Trophoblast cell (in vitro differentiated cells and primary cell): ENCODE measurements around the gene CAMK1D.
"Not testable (repeated sequence)": the region's sequence is repeated elsewhere in the genome, so short reads cannot be mapped to it uniquely, and the experiment has no call there.

Experiments used
- DNase-seq, 2 donors: peaks; one replicate each; pipeline ENCODE4 v3.0.0-alpha.2; 2016
- H2AFZ ChIP-seq: 2 replicates; pipeline ENCODE4 v1.6.1; 2013; ENCODE audit warnings: low read length, moderate library complexity, mild to moderate bottlenecking; ENCODE audit not compliant: insufficient read depth, poor library complexity
- H2AK5ac ChIP-seq: 2 replicates; pipeline ENCODE4 v1.6.1; 2013; ENCODE audit warnings: mild to moderate bottlenecking, low read length
- H2BK120ac ChIP-seq: 2 replicates; pipeline ENCODE4 v1.6.1; 2013; ENCODE audit warnings: low read length, mild to moderate bottlenecking, moderate library complexity; ENCODE audit not compliant: insufficient read depth, poor library complexity
- H2BK12ac ChIP-seq: 2 replicates; pipeline ENCODE4 v1.6.1; 2013; ENCODE audit warnings: mild to moderate bottlenecking, low read length, moderate library complexity
- H2BK5ac ChIP-seq: 2 replicates; pipeline ENCODE4 v1.6.1; 2013; ENCODE audit warnings: low read length, low read depth, moderate library complexity, mild to moderate bottlenecking; ENCODE audit not compliant: poor library complexity
- H3K14ac ChIP-seq: 2 replicates; pipeline ENCODE4 v1.6.1; 2013; ENCODE audit warnings: mild to moderate bottlenecking, low read length
- H3K18ac ChIP-seq: 2 replicates; pipeline ENCODE4 v1.6.1; 2013; ENCODE audit warnings: mild to moderate bottlenecking, low read length
- H3K23ac ChIP-seq: 2 replicates; pipeline ENCODE4 v1.6.1; 2013; ENCODE audit warnings: low read length
- H3K27ac ChIP-seq: 2 replicates; pipeline ENCODE4 v1.5.1; 2013; ENCODE audit warnings: low read depth, mild to moderate bottlenecking, inconsistent platforms, low read length, moderate library complexity
- H3K27me3 ChIP-seq: 2 replicates; pipeline ENCODE4 v1.6.1; 2013; ENCODE audit warnings: inconsistent platforms, mild to moderate bottlenecking, low read length, moderate library complexity; ENCODE audit not compliant: insufficient read depth
- H3K36me3 ChIP-seq, 2 experiments: 1 replicate in 1 of 2; 2 replicates in 1 of 2; pipeline ENCODE4 v1.6.1; 2013; ENCODE audit warnings: low read length in 2 of 2, mild to moderate bottlenecking in 2 of 2, moderate library complexity in 1 of 2; ENCODE audit not compliant: insufficient read depth in 2 of 2, control insufficient read depth in 1 of 2
- H3K4ac ChIP-seq: 2 replicates; pipeline ENCODE4 v1.6.1; 2013; ENCODE audit warnings: low read depth, mild to moderate bottlenecking, low read length, moderate library complexity
- H3K4me1 ChIP-seq, 2 experiments: 1 replicate in 1 of 2; 2 replicates in 1 of 2; pipeline ENCODE4 v1.6.1; 2013; ENCODE audit warnings: low read length in 2 of 2, mild to moderate bottlenecking in 2 of 2, moderate library complexity in 1 of 2; ENCODE audit not compliant: insufficient read depth in 2 of 2, control insufficient read depth in 1 of 2
- H3K4me2 ChIP-seq: 2 replicates; pipeline ENCODE4 v1.6.1; 2013; ENCODE audit warnings: inconsistent platforms, mild to moderate bottlenecking, low read length, moderate library complexity
- H3K4me3 ChIP-seq: 2 replicates; pipeline ENCODE4 v1.5.1; 2013; ENCODE audit warnings: mild to moderate bottlenecking, low read depth, low read length, inconsistent platforms
- H3K79me1 ChIP-seq: one replicate; pipeline ENCODE4 v1.6.1; 2013; ENCODE audit warnings: low read length
- H3K79me2 ChIP-seq: 2 replicates; pipeline ENCODE4 v1.6.1; 2013; ENCODE audit warnings: low read length, mild to moderate bottlenecking; ENCODE audit not compliant: control insufficient read depth, insufficient read depth, poor library complexity
- H3K9ac ChIP-seq: 2 replicates; pipeline ENCODE4 v1.6.1; 2013; ENCODE audit warnings: mild to moderate bottlenecking, low read length
- H3K9me3 ChIP-seq: 2 replicates; pipeline ENCODE4 v1.6.1; 2013; ENCODE audit warnings: low read depth, mild to moderate bottlenecking, control low read depth, inconsistent platforms, low read length; ENCODE audit not compliant: insufficient read depth
- H4K12ac ChIP-seq: 2 replicates; pipeline ENCODE4 v1.6.1; 2013; ENCODE audit warnings: low read depth, mild to moderate bottlenecking, low read length, moderate library complexity
- H4K8ac ChIP-seq: 2 replicates; pipeline ENCODE4 v1.6.1; 2013; ENCODE audit warnings: low read depth, mild to moderate bottlenecking, low read length, moderate library complexity
- H4K91ac ChIP-seq: one replicate; pipeline ENCODE4 v1.6.1; 2013; ENCODE audit warnings: low read depth, mild to moderate bottlenecking, low read length, moderate library complexity
- WGBS: extraction: QIAGEN DNeasy Blood & Tissue Kit; methylation state at CpG from one replicate; pipeline ENCODE4 v1.1.7; 2013; ENCODE audit warnings: missing lambda C conversion rate; ENCODE audit not compliant: insufficient read length, insufficient coverage; ENCODE audit errors: extremely low coverage; 5-methylcytosine and 5-hydroxymethylcytosine counted together

CAMK1D gene

DNA sequence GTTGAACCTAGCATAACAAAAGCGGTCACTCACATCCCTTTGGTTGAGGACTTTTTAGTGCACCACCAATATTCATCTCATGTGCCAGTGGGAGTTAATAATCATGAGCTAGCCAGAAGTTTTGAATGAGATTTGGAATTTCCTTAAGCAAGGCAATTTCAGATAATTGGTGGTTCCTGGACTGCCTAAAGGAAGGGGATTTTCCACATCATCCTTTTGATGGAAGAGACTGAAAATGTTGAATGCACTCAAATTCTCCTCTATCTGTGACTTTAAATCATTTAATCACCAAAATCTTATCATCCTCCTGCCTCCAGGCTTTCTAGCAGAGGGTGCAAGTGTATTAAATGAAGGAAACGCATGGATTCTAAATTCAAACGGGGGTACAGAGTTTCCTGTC is 391.5 kb downstream of the CAMK1D start:
- Histone ChIP-seq H3K36me3 (no peaks in the 10 kb centered on the region), H4K91ac (no peak overlapping the region), H3K27me3 (no peaks in the 10 kb centered on the region), H2AFZ (no peak overlapping the region), H3K23ac (no peak overlapping the region), H2AK5ac (no peak overlapping the region), H2BK120ac (no peak overlapping the region), H3K4me3 (no peak overlapping the region), H3K14ac (no peak overlapping the region), H3K4me1 (no peaks in the 10 kb centered on the region), H2BK12ac (no peak overlapping the region), H3K79me2 (no peaks in the 10 kb centered on the region), H3K9me3 (peaks cover 3% of the 10 kb centered on the region), H3K4ac (no peak overlapping the region), H3K9ac (no peak overlapping the region), H3K18ac (no peak overlapping the region), H4K8ac (no peak overlapping the region), H2BK5ac (no peak overlapping the region), H4K12ac (no peak overlapping the region), H3K79me1 (no peaks in the 10 kb centered on the region), H3K4me2 (no peak overlapping the region), H3K27ac (no peak overlapping the region)
- DNase-seq: no peak
- no CpG with 5 or more reads among the region's 3 CpGs for WGBS

DNA sequence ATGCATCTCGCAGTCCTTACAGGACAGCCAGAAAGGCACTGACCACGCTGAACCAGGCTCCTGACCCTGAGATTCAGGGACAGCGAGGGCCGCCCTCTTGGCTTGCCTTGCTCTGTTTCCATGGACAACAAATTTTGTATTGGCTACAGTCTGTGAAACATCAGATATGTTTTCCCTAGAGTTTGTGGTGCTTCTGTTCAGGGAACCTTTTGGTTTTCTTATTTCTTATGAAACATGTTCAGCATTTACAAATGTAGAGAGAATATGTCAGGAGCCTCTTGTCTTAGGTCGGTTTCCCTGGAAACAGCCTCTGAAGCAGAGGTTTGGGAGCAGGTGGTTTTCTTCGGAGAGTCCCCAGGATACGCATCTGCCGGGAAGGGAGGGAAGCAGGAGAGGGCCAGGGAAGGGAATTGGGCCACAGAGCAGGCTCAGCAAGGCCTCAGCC is 392.0 kb downstream of the CAMK1D start:
- no peak overlapping the region for H3K4ac ChIP-seq
- H4K12ac ChIP-seq: no peak overlapping the region
- H3K9ac ChIP-seq: no peak overlapping the region
- H3K18ac ChIP-seq: no peak overlapping the region
- H3K79me1 ChIP-seq: no peaks in the 10 kb centered on the region
- DNase-seq: no peak
- H4K91ac ChIP-seq: no peak overlapping the region
- no peak overlapping the region for H3K4me2 ChIP-seq
- H3K9me3 ChIP-seq: peaks cover 3% of the 10 kb centered on the region
- no peaks in the 10 kb centered on the region for H3K27me3 ChIP-seq
- H2BK120ac ChIP-seq: no peak overlapping the region
- WGBS: no CpG with 5 or more reads among the region's 8 CpGs
- no peak overlapping the region for H2AK5ac ChIP-seq
- H3K23ac ChIP-seq: no peak overlapping the region
- no peaks in the 10 kb centered on the region for H3K36me3 ChIP-seq
- no peak overlapping the region for H2AFZ ChIP-seq
- no peak overlapping the region for H3K27ac ChIP-seq
- H4K8ac ChIP-seq: no peak overlapping the region
- H3K4me3 ChIP-seq: no peak overlapping the region
- H2BK5ac ChIP-seq: no peak overlapping the region
- no peak overlapping the region for H3K14ac ChIP-seq
- no peaks in the 10 kb centered on the region for H3K79me2 ChIP-seq
- no peaks in the 10 kb centered on the region for H3K4me1 ChIP-seq
- no peak overlapping the region for H2BK12ac ChIP-seq

DNA sequence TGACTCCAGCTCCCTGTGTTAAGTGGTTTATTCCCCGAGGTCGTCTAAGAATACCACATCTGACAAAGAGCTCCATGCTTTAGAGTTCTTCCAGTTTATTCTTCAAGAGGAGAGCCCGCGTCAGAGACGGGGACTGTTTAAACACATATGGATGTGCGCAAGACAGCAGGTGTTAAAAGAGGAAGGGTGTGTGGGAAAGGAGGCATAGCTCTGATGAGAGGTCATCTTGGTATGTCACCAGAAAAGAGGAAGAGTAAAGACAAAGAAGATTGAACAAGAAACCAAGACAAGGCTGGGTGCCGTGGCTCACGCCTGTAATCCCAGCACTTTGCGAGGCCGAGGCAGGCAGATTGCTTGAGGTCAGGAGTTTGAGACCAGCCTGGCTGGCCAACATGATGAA is 393.4 kb downstream of the CAMK1D start:
- Histone ChIP-seq H3K27ac (no peak overlapping the region), H4K91ac (no peak overlapping the region), H2BK120ac (no peak overlapping the region), H3K4ac (no peak overlapping the region), H3K79me1 (no peaks in the 10 kb centered on the region), H3K18ac (no peak overlapping the region), H2AK5ac (no peak overlapping the region), H3K27me3 (no peaks in the 10 kb centered on the region), H4K8ac (no peak overlapping the region), H3K4me3 (no peak overlapping the region), H3K4me1 (no peaks in the 10 kb centered on the region), H3K14ac (no peak overlapping the region), H3K4me2 (no peak overlapping the region), H2BK5ac (no peak overlapping the region), H4K12ac (no peak overlapping the region), H3K79me2 (no peaks in the 10 kb centered on the region), H3K9ac (no peak overlapping the region), H2AFZ (no peak overlapping the region), H3K9me3 (no peaks in the 10 kb centered on the region), H3K36me3 (no peaks in the 10 kb centered on the region), H3K23ac (no peak overlapping the region), H2BK12ac (no peak overlapping the region)
- no peak for DNase-seq
- no CpG with 5 or more reads among the region's 10 CpGs for WGBS

DNA sequence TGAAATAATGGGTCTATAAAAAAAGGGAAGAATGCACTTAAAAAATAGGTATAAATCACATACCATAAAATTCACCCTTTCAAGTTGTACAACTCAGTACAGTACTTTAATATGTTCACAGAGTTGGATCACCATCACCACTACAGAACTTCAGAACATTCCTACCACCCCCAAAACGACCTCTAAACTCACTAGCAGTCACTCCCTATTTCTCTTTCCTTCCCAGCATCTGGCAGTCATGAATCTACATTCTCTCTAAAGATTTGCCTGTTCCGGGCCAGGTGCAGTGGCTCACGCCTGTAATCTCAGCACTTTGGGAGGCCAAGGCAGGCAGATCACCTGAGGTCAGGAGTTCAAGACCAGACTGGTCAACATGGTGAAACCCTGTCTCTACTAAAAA is 394.1 kb downstream of the CAMK1D start:
- H3K4me3 ChIP-seq, H3K4me2 ChIP-seq, H3K79me2 ChIP-seq, H2BK120ac ChIP-seq, H3K4ac ChIP-seq, H3K14ac ChIP-seq, H3K4me1 ChIP-seq, H3K18ac ChIP-seq, H3K27ac ChIP-seq, H4K12ac ChIP-seq, H4K91ac ChIP-seq, H3K9ac ChIP-seq, H4K8ac ChIP-seq, H3K27me3 ChIP-seq, H2AFZ ChIP-seq, H3K36me3 ChIP-seq, H3K9me3 ChIP-seq, H2BK12ac ChIP-seq, H3K23ac ChIP-seq, H2AK5ac ChIP-seq, H3K79me1 ChIP-seq, H2BK5ac ChIP-seq, DNase-seq: not testable (repeated sequence)
- no CpG with 5 or more reads among the region's 3 CpGs for WGBS
